Myocyte (in vitro differentiated cells): Measurements from ENCODE around the gene CADM1. TPM values are rescaled to one million over a fixed set of nuclear protein-coding genes. Genes with fewer than 3 reads are reported as not detected.

Source experiments
- DNase-seq: peaks from one replicate; pipeline ENCODE4 v3.0.0-alpha.2; 2012; ENCODE audit warnings: low read depth
- polyA plus RNA-seq: library from polyadenylated mRNA; unstranded; fragments of >200 nt; gene quantifications from one replicate; pipeline ENCODE4 v1.2.1, GENCODE V29; 2012; ENCODE audit warnings: missing spikeins
- total RNA-seq: library from RNA; depleted of rRNA; stranded (reverse); fragments of >200 nt; gene quantifications from 2 replicates; pipeline ENCODE4 v1.2.3, GENCODE V29; 2014

The CADM1 gene
- total RNA-seq = 2.9 and 3.3 TPM in 2 replicates
- polyA plus RNA-seq = 2.2 TPM

DNA sequence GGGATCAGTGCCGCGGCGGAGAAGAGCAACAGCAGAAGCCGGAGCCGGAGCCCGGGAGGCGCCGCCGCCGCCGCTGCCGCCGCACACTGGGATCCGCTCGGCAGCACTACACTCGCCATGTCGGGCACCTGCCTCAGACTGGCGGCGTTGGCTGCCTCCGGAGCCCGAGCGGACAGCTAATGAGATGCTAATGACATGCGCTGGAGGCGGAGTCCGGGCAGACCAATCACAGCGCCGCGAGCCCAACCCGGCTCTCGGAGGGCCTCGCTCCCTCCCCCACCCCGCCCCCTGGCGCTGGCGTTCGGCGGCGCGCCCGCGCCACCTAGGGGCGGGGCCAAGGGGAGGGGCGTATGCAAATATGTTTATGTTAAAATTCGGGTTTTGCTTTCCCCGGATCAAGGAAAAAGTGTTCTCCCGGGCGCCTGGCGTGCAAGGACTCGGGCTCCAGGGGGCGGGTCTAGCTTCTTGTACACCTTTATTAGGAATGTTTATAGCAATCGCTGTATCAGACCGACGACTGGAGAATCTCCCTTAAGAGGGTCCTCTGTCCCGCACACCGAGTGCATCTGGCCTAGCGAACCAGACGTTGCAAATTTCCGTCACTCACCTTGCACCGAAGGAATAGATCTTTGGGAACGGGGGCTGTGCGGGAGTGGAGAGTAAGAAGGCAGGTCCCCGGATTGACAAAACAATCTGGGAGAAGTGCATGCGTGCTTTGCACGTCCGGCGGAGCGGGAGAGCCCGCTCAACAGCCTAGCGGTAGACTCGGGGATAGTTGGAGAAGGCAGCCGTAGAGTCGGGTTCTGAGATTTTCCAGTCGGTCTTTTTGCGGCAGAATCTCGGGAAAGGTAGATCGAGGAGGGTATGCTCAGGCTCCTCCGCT is at the start of gene CADM1:
Gene CADM1 (minus strand): TSS at position 140 of the 883 bp plus-strand sequence.
- peak; percentile 82 for DNase-seq

DNA sequence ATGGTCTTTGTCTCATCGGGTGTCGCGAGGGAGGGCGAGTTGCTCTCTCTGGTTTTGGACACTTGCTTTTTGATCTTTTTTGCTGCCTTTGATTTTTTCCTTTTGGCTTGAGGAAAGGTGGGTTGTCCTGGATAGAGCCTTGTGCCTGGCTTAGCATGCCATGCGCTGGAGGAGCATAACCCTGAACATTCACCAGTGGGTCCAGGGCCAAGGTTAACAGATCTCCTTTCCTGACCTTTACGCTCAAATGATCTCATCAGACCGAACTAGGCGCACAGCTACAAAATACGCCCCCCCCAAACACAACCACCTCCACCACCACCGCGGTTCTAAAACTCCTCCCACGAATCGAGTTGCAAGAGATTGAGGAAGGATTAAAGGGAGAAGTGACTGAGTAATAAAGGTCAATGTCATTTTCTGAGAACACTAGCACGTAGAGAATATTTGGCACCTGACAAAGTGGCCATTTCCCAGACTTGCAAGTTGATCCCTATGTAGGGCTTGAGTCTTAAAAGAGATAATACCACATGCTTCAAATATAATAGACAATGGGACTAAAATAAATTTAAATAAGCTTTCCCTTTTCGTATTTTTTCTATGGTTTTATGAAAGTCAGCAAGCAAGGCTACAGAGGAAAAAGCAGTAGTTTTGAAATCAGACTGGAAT is 48.7 kb upstream of the CADM1 start:
- no peak for DNase-seq

DNA sequence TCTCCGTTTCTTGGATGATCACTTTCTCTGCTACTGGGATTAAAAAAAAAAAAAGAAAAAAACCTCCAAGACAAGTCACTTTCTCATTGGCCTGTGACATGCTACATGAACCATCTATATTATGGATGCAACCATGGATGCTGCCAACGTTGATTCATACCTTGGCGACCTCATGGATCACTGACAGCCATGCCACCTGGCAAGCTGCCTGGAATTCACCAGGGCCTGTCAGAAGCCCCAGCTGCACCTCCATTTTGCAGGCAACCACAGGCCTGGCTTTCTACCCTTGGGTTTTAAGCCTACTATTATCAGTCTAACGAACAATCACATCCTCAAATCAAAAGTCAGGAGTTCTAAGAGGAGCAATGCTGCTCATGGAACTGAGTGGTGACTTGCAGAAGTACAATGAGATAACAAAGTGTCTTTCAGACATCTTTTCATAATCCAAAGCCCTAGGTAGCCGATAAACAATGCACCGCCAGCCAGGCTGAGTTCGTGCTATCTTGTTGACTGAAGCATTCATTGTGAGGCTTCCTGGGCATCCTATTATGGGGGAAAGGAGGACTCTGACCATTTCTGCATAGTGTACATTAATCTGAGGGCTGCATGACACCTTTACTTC is 48.0 kb upstream of the CADM1 start:
- no peak for DNase-seq

DNA sequence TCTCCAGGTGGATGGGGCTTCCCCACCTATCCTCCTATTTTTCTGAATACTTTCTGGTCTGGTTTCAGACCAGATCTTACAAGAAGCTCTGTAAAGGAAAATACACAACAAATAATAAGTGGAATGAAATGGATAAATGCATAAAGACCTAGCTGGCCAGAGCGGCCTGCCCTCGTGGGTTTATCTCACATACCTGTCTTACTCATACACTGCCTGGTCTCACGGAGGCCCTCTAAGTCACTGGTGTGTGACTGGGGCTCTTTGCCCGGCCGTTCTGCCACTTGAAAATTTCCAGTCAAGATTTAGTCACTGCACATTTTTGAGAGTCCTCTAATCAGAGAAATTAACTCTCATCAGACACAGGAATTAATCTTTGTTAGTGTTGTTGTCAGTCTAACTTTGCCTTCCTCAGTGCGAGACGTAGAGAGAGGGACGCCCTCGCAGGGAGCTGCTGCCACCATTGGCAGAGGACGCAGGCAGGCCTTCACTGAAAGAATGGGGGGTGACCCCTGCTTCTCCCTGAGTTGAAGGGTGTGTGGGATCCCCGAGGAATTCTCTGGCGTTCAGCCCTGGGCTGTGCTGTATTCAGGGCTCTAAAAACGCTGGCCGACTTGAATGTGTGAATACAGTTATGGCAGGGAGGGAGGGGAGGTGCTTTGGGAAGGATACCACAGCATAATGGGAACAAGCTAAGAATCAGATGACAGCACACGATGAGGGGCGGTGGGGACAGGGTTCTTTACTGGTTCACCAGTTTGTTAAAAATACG is 46.3 kb upstream of the CADM1 start:
- DNase-seq = no peak

DNA sequence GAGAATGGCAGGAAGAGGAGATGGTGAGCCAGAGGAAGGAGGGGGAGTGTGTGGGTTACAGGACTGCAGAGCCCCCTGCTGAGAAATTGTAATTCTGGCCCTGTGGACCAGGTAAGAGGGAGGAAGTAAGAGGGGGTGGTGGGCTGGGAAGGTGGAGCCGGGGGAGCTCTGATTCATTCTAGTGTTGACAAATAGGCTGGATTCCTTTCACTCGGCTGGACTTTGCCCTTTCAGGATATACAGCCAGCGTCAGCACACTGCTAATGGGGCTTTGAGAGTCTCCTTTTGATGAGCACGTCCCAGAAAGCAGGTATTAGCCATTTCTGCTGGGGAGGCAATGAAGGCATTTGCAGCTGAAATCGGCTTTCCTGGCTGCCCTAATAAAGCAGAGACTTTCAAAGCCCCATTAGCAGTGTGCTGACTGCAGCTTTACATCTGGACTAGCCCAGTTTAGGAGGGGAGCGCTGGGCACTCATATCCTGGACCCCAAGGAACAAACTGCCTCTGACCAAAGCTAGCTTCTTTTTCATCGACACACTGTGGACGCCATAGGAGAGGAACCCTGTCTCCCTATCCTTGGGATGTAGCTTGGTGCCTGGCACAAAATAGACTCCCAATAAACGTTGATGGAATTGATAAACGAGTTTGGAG is 44.8 kb upstream of the CADM1 start:
- DNase-seq = no peak

DNA sequence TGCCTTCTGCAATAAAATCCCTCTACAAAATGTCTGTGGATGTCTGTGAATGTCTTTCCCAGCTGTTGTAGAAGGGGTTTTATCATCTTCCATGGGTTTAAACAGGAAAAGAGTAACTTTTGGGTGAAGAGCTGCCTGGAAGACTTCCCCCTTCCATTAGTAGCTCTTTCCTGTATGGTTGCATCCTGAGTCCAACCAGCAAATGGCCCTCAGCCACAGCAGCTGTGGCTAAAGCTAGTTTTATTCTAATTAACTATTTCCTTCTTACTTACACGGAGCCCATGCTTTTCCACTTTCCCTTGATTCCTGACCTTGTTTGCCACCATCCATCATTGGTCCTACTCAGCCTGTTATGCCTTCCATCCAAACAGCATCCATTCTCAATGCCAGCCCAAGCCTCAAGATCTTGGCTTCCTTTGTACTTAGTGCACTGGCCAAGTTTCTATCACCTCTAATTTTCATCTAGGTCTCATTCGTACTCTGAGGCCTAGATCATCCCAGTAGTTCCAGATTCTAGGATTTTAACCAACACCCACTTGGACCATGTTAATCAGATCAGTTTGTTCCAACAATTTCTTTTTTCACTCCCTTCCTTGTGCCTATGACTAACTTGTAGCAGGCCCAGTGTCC is 41.5 kb upstream of the CADM1 start:
- DNase-seq = no peak

DNA sequence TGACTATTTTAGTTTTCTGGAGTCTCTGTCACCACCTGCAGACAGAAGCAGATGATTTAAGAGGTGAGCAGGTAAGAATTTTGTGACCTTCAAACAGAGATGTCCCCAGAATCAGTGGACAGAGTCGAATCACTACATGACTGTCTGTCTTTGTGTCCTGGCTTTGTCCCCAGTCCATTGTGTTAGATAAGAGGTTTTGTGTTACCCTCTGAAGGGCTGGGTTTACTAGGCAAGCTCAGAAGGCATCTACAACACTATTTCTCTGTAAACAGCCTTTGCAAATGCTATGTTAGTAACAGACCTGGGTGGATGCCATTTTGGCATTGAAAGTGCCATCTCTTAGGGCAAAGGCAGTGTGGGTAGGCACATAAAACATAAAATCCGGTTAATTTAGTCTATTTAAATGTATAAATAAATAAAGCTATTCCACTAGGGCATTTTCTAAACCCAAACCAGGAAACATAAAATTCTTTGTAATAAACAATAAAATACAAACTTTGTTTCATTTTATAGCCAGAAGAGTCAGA is 40.3 kb upstream of the CADM1 start:
- no peak for DNase-seq

DNA sequence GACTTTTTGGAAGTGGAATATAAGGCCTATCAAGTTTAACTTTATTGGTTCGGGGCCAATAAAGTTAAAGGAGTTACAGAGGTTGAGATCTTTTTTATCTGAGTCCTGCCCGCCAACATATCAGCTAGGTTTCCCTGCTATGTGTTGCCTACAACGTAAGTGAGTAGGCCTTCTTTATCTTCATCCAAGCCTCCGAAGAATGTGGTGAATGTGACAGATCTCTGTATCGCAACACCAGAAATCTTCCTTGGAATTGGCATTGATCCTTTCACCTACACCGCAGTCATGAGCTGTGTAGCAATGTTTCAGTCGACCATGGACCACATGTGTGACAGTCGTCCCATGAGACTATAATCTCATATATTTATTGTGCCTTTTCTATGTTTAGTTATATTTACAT is 37.3 kb upstream of the CADM1 start:
- no peak for DNase-seq

DNA sequence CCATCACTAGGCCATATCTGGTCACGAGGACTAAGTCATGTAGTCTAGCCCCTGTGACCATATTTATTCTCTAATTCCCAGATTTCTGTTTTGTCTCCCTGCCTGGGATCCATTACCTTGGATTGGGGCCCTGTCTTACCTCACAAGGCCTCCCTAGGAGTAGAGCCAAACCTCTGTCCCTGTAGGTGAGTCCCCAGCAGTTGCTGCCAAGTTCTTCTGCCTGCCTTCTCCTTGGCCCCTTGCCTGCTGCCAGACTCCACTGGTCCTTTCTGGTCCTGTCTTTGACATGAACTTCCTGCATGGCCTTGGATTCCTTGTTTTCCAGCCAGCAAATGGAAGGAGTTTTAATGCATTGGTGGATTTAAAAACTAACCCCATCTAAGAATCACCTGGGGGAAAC is 35.6 kb upstream of the CADM1 start:
- no peak for DNase-seq

DNA sequence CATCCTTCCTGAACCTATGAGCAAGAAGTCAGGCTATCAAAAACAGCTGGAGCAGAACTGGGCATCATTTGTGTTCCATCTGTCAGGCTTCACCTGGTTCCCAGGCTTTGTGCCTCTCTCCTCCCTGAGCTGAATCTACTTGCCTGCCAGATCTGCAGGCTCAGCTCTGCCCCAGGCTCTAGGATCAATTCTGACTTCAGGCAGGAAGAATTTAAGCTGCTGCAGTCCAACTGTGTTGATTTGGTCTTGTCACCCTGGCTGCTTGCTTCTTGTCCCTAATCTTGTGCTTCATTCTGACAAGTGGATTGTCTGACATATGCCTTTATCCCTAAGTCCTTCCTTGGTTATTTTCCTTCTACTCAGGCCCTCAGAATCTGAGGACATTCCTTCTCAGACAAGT is 31.6 kb upstream of the CADM1 start:
- no peak for DNase-seq

DNA sequence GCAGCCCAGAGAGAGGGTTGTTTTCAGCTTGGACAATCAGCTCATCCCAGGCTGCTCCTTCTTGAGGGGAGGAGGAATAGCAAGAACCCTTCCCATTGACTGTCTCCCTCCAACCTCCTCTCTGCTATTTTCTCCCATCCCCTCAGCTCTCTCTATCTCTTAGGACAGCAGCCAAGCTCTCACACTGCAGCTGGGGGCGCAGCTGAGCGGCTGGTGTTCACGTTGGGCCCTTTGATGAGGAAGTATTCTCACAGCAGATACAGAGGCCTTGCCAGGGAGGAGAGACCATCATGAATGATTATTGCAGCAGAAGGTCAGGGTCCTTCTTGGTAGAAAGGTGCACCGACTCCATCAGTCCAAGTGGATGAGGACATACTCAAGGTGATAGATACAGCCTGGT is 26.5 kb upstream of the CADM1 start:
- DNase-seq = no peak

DNA sequence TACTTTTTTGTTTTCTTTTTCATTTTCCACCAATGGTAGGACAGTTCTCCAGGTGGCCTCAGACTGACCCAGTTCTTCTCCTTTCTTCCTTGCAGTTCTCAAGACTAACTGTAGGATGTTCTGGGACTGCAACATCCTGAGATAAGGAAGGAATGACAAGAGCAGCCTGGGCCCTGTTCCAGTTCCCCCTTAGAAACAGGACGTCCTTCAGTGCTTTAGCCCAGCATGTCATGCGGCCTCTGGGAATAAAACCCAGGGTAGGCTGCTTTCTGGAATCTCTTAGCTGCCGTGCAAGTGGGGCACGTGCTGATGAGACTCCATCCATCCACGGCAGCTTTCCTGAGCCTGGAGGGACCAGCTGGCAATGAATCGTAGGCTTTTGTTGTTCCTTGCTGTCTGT is 24.0 kb upstream of the CADM1 start:
- DNase-seq = no peak

DNA sequence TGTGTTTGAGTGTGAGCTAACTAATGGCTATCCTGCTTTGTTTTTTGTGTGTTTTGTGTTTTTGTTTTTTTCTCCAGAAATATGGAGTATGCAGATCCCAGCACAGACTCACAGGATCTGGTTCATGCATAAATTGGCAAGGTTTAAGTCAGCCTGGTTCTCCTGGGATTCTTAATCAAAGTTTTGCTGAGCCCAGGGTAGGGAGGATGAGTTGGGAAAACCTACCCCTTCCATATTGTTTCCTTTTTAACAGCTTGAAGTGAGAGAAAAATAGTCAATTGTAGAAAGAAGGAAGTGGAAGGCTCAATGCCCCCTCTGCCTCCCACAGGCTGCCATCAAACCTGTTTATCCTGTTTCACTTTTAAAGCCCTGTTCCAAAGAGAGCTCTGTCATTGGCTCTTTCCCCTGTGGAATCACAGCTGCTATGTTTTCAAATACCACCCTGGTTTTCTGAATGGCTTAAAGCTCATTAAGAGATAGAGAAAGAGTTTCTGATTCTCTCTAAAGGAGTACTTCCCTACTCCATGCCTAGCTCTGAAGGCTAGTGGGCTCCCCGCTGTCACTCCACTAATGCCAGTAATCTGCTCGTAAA is 23.4 kb upstream of the CADM1 start:
- DNase-seq = no peak

DNA sequence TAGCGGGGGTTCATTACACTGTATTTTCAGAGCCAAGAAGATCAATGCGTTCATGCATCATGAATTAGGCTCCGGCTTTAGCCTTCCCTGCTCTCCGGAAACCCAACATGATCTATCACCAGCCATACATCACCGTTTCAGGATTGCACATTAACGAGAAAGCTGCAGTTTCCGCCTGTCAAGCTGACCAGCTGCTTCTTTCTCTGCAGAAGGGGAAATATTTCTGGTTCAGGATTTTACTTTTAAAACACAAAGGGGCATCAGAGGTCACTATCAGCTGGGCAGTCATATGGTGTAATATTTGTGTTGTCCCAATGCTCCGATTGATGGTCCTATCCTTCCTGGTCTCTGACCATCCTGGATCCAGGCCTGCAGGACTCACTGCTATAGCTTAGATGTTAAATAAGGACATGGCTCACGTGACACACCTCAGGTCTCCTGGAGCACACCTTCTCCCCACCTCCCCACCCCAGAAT is 21.4 kb upstream of the CADM1 start:
- DNase-seq = no peak

DNA sequence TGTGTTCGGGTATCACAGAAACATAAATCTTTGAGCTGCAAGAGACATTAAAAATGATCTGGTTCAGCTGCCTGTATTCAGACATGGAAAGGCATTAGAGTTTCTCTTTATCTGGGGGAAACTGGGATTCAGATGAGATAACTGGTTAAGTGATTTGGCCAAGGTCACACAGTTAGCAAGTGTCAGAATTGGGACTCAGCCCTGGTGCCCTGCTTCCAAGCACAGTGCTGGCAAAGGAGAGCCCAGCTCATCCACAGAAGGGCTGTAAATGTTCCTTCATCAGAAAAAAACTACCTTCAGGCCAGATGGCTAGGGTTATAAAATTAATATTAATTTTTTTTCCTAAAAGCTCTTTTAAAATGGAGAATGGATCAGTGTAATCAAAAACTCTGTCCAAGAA is 20.4 kb upstream of the CADM1 start:
- no peak for DNase-seq

DNA sequence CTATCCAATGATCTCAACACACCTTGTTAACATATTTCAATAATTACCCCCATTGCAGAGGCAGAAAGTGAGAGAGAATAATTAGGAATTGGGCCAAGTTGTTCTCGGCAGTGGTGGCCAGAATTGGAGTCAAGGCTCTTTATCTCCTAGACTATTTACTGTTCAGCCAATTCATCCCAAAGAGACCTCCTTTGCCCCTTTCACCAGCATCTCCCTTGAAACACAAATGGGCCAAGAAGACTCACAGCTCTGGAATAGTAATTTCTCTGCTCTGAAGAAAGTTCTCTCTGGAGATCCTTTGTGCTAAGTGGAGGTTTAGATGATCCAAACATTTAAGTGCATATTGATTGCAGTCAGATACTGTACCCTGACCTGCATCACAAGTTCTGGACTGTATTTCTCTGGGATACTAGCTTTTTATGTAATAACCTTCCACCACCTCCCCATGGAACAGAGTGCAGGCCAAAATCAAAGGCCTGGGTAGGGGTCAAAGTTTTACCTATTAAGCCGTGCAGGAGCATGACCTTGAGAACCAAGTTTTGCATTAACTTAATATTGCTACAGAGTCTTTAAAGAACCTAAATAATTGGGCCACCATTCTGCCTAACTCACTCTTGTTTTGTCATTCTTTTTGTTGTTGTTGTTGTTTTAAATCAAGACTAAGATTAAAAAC is 19.6 kb upstream of the CADM1 start:
- no peak for DNase-seq

DNA sequence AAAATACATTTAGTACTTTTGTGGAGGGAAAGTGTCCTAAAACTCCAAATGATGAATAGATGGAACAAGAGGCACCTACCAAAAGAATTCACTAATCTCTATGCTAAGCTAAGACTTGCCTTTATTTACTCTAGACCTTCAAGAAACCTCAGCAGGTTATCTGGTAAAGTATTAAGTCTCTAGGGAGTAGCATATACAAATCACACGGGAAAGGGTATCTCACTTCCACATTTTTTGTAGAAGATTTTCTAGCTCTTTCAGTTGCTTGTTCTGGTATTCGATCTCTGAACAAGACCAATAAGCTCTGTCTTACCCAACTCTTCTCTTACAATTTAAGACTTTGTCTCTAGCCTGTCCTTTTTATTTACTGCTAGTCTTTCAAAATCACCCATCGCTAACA is 18.1 kb upstream of the CADM1 start:
- DNase-seq = no peak

DNA sequence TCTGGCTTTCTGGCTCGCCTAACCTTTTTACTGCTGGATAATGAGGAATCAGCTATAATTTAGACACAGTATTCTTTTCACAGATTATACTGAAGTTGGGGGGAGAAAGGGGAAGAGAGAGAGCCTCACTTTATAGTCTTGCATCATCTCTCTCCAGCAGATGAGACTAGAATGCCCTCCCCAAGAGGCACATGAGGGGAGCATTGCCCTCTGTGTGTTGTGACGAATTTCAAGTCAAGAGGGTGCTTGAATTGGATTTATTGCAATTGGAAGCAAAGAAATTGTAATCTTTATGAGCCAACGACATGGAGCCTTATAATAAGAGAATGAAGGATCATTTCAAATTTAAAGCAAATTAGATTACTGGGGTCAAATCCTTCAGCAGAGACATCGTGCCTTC is 17.6 kb upstream of the CADM1 start:
- DNase-seq = no peak

DNA sequence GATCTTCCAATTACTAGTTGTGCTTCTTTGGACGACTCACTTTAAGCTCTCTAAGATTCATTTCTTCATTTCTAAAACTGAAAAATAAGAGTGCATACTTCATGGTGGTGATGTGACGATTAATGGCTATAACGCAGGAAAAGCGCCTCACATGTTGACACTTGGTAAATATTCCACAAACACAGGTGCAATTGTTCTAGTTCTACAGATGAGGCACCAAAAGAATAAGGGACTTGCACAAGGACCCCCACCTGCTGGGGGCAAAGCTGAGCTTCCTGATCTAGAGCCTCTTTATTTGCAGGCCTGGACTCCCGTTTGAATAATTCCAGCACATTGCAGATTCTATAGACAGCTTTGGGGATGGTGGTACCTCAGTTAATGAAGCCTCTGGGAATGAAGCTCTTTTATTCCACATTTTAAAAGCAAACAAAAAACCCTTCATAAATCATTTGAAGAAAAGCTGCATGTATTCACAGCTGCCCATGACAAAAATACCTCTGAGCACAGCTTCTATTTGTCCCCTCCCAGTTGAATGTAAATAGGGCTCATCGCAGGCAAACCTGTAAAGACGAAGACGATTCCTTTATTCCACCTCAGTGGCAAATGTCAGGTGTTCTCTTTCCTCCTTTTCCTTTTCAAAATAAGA is 14.9 kb upstream of the CADM1 start:
- DNase-seq = no peak
